GM19025 (cell line): ENCODE measurements around the gene SNRPA.

Experiments used
- ATAC-seq: cut with Tn5 transposase; IDR thresholded peaks from one replicate; pipeline ENCODE4 v1.9.1; 2021; ENCODE audit warnings: mild to moderate bottlenecking, low read depth, moderate library complexity; ENCODE audit not compliant: unreplicated experiment

Gene SNRPA

GRCh38 chr19:40750874-40751537 is at the start of gene SNRPA:
TSS of gene SNRPA (plus strand) at chr19:40751203. CDS start at chr19:40751409, 206 bp downstream.
- peak; percentile 37 for ATAC-seq

DNA sequence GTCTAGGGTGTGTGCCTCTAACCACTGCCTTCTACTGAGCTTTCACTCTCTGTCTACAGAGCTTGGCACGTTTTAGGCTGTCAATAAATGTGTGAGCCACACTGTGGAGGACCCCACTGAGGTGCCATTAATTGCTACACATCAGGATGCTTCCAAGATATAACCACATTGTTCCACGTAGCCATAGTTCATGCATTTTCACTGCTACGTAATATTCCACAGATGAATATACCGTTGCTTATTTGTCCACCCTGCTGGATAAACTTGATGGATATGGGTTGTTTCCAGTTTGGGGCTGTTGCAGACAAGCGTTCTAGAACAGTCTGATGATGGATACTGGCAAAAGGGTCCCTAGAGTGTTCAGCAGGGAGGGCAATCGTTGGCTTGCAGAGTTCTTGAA is 49.2 kb upstream of the SNRPA start:
- no peak for ATAC-seq

- ATAC-seq = no peak
These were observed 48.5 kb upstream of the SNRPA start for GRCh38 chr19:40702337-40703012.

GRCh38 chr19:40703029-40703755 is 47.8 kb upstream of the SNRPA start:
- ATAC-seq = no peak

DNA sequence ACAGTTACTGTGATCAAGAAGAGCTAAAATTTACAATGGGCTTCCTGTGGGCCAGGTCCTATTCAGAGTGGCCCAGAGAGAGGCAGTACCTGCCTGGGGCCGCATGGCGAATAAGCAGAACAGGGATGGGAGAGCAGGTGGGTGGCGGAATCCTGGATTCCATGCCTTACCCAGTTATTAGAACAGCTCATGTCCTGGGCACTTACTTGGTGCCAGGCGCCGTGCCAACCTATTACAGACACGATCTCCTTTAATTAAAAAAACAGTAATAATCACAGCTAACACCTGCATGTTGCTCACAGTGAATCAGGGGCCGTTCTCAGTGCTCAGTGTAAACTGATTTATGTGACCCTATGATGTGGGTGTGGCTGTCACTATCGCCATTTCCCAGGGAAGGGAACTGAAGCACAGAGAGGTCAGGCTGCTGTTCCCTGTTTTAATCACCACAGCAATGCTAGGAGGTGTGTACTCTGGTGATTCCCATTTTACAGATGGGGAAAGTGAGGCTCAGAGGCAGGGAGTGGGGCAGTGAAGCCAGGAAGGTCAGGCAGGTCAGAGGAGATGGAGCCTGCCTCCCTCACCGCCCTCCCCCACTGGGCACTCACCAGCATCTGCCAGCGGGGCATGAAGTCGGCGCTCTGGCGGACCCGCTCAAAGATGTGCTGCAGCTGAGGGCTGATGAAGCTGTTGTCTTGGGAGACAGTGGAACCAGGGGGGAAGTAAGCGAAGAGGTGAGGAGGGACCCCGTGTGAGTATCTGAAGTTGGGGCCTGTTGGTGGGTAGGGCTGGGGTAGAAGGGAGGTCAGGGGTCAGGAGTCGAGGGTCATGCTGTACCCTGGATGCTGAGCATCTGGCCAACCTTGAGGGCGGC is 46.3 kb upstream of the SNRPA start:
- no peak for ATAC-seq

GRCh38 chr19:40705362-40705651 is 45.7 kb upstream of the SNRPA start:
- no peak for ATAC-seq

DNA sequence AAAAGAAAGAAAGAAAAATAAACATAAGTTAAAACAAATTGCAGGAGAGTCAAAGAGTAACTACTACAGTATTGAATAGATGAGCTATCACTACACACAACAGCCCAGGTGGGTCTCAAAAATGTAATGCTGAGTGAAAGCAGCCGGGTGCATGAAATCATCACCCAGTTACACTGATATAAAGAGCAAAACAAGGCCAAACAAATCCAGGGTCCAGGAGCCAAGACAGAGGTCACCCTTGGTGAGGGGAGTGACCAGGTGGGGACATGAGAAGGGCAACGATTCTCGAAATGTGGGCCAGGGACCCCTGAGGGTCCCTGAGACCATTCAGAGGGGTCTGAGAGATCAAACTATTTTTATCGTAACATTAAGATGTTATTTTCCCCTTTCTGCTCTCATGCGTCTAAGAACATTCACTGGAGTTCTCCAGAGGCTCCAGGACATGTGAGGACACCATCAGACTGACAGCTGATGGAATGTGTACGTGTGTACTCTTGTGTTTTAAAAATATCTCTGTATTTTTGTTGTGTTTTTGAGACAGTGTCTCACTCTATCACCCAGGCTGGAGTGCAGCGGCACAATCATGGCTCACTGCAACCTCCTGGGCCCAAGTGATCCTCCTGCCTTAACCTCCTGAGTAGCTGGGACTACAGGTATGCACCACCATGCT is 44.9 kb upstream of the SNRPA start:
- no peak for ATAC-seq

DNA sequence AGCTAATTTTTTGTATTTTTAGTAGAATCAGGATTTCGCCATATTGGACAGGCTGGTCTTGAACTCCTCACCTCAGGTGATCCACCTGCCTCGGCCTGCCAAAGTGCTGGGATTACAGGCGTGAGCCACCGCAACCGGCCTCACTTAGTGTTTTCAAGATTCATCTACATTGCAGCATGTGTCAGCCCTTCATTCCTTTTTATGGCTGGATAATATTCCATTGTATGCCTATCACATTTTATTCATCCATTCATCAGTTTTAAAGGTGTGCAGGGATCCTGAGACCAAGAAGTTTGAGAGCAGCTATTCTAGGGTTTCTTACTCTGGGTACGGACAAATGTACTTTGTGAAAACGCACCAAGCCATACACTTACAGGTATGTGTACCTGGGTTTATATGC is 43.4 kb upstream of the SNRPA start:
- no peak for ATAC-seq

- no peak for ATAC-seq
These were observed 41.2 kb upstream of the SNRPA start for GRCh38 chr19:40709817-40710216.

DNA sequence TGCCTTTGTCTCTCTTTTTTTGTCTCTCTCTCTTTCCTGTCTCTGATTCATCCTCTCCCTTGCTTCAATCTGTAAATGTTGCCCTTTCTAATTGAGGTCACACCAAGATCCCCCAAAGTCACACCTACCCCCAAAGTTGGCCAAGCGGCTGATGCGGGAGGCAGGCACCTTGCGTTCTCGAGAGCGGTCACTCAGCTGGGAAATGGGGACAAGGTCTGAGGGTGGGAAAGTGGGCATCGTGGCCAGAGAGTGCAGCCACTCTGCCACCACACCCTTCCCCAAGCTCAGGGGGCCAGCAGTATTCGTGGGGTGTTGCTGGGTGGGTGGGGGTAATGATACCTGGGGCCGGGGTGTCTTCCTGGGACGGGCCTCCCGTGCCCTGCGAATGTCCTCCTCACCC is 37.1 kb upstream of the SNRPA start:
- ATAC-seq = no peak

DNA sequence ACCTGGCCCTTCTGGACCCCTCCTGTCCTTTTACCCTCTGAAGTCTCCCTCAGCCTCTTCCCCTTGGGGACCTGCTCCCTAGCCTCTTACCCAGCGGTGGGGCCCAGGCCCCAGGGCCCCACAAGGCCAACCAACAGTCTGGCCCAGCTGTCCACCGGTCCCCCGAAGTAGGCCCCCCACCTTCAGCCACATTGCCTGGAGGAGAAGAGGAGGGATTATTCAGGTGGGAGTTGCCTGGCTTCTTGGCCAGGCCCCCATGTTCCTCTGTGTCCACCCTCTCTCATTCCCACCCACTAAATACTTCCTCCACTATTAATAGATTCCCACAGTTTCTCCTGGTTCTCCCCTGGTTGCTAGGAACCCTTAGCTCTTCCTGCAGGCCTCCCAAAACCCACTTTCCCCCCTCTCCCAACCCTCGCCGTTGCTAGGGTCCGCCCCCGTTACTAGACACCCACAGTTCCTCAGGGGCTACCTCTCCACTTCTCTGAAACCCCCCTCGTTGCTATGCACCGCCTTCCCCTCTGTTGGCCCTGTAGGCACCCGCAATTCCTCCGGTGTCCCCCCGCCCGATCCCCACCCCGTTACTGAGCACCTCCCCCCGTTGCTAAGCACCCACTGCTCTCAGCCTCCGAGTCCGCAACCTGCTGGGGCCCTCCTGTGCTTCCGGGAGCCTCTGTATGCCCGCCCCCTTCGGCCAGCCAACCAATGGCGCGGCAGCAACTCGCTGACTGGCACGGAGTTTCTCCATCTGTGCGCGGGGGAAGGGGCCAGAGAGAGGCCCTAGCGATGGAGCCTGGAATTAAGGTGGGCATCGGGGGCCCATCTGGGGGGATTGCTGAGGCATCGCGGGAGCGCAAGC is 36.3 kb upstream of the SNRPA start:
- peak; percentile 55 for ATAC-seq

DNA sequence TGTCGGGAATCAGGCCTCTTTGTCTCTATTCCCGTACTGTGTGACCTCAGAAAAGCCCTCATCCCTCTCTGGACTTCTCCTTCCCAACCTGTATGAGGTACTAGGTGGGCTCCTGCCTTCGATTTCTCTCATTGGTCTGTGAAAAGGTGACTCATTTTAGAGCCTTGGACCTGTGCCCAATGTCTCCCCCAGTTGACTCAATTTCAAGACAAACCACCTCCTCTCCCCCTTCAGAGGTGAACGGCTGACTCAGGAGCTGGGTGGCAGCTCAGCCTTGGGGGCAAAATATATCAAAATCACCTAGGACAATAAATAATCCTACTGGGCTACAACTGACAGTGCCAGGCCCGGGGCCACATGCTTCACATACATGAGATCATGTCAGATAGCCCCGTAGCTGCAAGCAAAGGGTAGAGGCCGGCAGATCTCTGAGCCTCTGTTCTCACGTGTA is 34.9 kb upstream of the SNRPA start:
- no peak for ATAC-seq

DNA sequence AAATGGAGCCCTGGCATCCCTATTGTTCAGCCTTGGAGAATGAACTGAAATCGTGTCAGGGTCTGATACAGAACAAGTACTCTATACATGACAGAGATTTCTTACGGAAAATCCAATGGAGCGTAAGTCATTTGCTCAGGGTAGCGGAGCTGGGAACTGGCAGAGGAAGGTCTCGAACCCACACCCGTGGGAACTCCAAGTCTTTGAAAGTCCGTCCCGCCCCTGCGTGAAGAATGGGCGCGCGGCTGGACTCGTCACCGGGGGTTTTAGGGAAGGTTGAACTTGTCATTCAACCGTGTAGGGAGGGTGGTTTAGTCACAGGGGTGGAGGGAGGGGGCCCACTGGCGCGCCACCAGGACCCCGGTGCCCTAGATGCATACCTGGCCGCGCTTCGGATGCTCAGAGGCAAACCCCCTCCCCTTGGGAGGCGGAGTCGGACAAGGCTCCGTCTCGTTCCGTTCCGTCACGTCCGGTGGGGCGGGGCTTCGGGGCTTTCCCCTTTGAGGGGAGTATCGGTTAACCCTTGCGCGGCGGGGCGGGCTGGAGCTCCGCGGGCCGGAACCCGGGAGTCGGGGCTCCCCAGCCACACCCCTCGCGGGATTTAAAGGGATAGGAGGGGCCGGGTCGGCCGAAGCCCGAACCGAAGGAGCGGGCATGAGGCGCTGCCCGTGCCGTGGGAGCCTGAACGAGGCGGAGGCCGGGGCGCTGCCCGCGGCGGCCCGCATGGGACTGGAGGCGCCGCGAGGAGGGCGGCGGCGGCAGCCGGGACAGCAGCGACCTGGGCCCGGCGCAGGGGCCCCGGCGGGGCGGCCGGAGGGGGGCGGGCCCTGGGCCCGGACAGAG is 34.3 kb upstream of the SNRPA start, which contains the start of the genes COQ8B and ITPKC:
COQ8B (minus strand) TSS at position 405 of the 843 bp plus-strand sequence. CDS start 2,254 bp downstream, outside the sequence.
ITPKC (plus strand) TSS at position 631 of the 843 bp plus-strand sequence; CDS start at position 655, 24 bp downstream.
- peak; percentile 70 for ATAC-seq

DNA sequence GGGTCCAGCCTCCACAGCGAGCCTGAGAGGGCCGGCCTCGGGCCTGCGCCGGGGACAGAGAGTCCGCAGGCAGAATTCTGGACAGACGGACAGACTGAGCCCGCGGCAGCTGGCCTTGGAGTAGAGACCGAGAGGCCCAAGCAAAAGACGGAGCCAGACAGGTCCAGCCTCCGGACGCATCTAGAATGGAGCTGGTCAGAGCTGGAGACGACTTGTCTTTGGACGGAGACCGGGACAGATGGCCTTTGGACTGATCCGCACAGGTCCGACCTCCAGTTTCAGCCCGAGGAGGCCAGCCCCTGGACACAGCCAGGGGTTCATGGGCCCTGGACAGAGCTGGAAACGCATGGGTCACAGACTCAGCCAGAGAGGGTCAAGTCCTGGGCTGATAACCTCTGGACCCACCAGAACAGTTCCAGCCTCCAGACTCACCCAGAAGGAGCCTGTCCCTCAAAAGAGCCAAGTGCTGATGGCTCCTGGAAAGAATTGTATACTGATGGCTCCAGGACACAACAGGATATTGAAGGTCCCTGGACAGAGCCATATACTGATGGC is 33.6 kb upstream of the SNRPA start:
- ATAC-seq = no peak

DNA sequence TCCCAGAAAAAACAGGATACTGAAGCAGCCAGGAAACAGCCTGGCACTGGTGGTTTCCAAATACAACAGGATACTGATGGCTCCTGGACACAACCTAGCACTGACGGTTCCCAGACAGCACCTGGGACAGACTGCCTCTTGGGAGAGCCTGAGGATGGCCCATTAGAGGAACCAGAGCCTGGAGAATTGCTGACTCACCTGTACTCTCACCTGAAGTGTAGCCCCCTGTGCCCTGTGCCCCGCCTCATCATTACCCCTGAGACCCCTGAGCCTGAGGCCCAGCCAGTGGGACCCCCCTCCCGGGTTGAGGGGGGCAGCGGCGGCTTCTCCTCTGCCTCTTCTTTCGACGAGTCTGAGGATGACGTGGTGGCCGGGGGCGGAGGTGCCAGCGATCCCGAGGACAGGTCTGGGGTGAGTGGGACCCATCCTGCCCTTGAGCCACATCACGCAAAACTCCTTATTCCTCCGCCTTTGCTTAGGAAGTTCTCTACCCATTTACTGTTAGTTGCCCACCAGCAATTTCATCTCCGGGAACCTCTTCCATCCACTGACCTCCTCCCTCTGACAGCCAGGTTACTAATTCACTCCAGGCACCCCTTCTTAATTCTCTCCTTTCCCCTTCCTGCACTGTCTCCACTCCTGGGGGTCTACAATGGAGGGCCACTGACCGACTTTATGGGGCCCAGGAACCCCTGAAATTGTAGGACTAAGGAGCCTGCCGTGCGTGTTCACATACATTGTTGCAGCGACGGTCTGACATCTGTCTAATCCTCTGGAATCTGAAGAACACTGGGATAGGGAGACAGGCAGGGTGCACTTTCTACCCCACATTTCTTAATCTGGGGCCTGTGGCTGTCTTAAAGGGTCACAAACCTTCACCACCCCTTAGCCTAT is 32.9 kb upstream of the SNRPA start:
- ATAC-seq = no peak

DNA sequence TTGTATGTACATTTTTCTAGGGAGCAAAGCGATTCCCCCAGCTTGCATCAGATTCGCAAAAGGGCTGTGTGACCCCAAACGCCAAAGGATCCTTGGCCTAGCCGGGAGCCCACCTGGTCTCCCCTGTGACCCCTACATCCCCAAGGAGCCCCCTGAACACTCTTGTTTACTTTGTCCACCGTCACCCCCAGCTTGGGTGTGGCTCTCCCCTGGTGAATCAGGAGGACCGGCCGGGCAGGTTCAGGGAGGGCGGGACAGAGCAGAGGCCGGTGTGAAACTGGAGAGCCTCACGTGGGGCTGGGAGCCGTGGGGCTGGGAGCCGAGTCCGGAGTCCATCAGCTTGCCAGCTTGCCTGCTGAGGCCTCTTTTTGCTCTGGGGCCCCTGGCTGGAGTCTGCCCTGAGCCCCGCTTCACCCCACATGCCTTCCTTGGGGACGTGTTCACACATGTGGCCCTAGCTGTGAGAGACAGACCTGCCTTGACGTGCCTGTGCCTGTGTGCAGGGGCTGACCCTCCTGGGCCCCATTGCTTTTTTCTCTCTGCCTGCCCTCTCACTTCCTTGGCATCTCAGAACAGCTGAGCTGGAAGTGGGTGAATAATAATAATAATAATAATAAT is 32.1 kb upstream of the SNRPA start:
- no peak for ATAC-seq
